RWPE2 (cell line): ENCODE data around the gene LRFN2.

Experiments used
- ATAC-seq: fragments of 200-7000 bp; cut with Tn5 transposase; 3 replicates; pipeline ENCODE4 v1.9.1; 2021; ENCODE audit warnings: low read depth
- DNase-seq: peaks from one replicate; pipeline ENCODE4 v3.0.0-alpha.2; 2020; ENCODE audit warnings: low spot score
- H3K27ac ChIP-seq: fragments of 450-650 bp; 2 replicates; pipeline ENCODE4 v1.5.1; 2017; ENCODE audit warnings: mild to moderate bottlenecking; ENCODE audit not compliant: poor library complexity, severe bottlenecking
- H3K27me3 ChIP-seq: fragments of 250-450 bp; sonication (Bioruptor Pico); 2 replicates; pipeline ENCODE4 v1.5.1; 2021; ENCODE audit warnings: mild to moderate bottlenecking, moderate library complexity; ENCODE audit not compliant: insufficient read depth, poor library complexity, severe bottlenecking
- H3K36me3 ChIP-seq: fragments of 250-450 bp; sonication (Bioruptor Pico); 2 replicates; pipeline ENCODE4 v1.5.1; 2020; ENCODE audit warnings: low read depth, mild to moderate bottlenecking, moderate library complexity
- H3K4me1 ChIP-seq: fragments of 250-450 bp; sonication (Bioruptor Pico); 2 replicates; pipeline ENCODE4 v1.5.1; 2021; ENCODE audit warnings: mild to moderate bottlenecking, moderate library complexity; ENCODE audit not compliant: insufficient read depth, poor library complexity, severe bottlenecking
- H3K4me3 ChIP-seq: fragments of 250-450 bp; sonication (Bioruptor Pico); 2 replicates; pipeline ENCODE4 v1.5.1; 2021; ENCODE audit warnings: mild to moderate bottlenecking, moderate library complexity; ENCODE audit not compliant: severe bottlenecking
- H3K9me3 ChIP-seq: fragments of 250-450 bp; sonication (Bioruptor Pico); 2 replicates; pipeline ENCODE4 v1.5.1; 2021; ENCODE audit warnings: mild to moderate bottlenecking, moderate library complexity; ENCODE audit not compliant: severe bottlenecking
- CTCF ChIP-seq: fragments of 450-650 bp; IDR thresholded peaks from one replicate; pipeline ENCODE4 v1.5.1; 2017; ENCODE audit warnings: mild to moderate bottlenecking, moderate library complexity; ENCODE audit not compliant: poor library complexity, severe bottlenecking

The LRFN2 gene

GRCh38 chr6:40362859-40363258 is 224.3 kb downstream of the LRFN2 start:
- H3K27me3 ChIP-seq = no peaks in the 10 kb centered on the region
- H3K36me3 ChIP-seq = no peaks in the 10 kb centered on the region
- TF ChIP-seq CTCF = no peak
- H3K9me3 ChIP-seq = no peaks in the 10 kb centered on the region
- no peak overlapping the region for H3K4me3 ChIP-seq
- DNase-seq (no peak), ATAC-seq (no peak)
- H3K4me1 ChIP-seq = no peaks in the 10 kb centered on the region
- no peak overlapping the region for H3K27ac ChIP-seq

- no peaks in the 10 kb centered on the region for H3K9me3 ChIP-seq
- no peaks in the 10 kb centered on the region for H3K36me3 ChIP-seq
- no peaks in the 10 kb centered on the region for H3K27me3 ChIP-seq
- DNase-seq (no peak), ATAC-seq (no peak)
- H3K4me3 ChIP-seq = no peak overlapping the region
- H3K27ac ChIP-seq = no peak overlapping the region
- H3K4me1 ChIP-seq = no peaks in the 10 kb centered on the region
- TF ChIP-seq CTCF = no peak
Measured at GRCh38 chr6:40359808-40360207, 227.4 kb downstream of the LRFN2 start.

- TF ChIP-seq CTCF = no peak
- no peak overlapping the region for H3K27ac ChIP-seq
- ATAC-seq (no peak), DNase-seq (no peak)
- no peaks in the 10 kb centered on the region for H3K27me3 ChIP-seq
- no peaks in the 10 kb centered on the region for H3K9me3 ChIP-seq
- no peaks in the 10 kb centered on the region for H3K4me1 ChIP-seq
- H3K36me3 ChIP-seq = no peaks in the 10 kb centered on the region
- no peak overlapping the region for H3K4me3 ChIP-seq
Measured at GRCh38 chr6:40358473-40359460, 228.4 kb downstream of the LRFN2 start.

- TF ChIP-seq CTCF = no peak
- no peaks in the 10 kb centered on the region for H3K36me3 ChIP-seq
- H3K27ac ChIP-seq = no peak overlapping the region
- ATAC-seq (peak; percentile 50; the same call in 1 of the 3 replicates), DNase-seq (no peak)
- no peak overlapping the region for H3K4me3 ChIP-seq
- no peaks in the 10 kb centered on the region for H3K27me3 ChIP-seq
- no peaks in the 10 kb centered on the region for H3K4me1 ChIP-seq
- H3K9me3 ChIP-seq = no peaks in the 10 kb centered on the region
Measured at GRCh38 chr6:40356242-40356910, 230.8 kb downstream of the LRFN2 start.
